Neural progenitor cell (in vitro differentiated cells): ENCODE data around the gene FAM8A1.

Experiments
- EZH2 ChIP-seq: fragments of 200-600 bp; sonication (generic); IDR thresholded peaks from 2 replicates; pipeline ENCODE4 v1.6.1; 2017; ENCODE audit warnings: antibody characterized with exemption, mild to moderate bottlenecking, moderate library complexity
- EZH2phosphoT487 ChIP-seq: fragments of 200-600 bp; sonication (generic); IDR thresholded peaks from 2 replicates; pipeline ENCODE4 v1.6.1; 2017; ENCODE audit warnings: antibody characterized with exemption
- TF ChIP-seq, protein P1 (sequence below): fragments of 200-600 bp; sonication (generic); IDR thresholded peaks from 2 replicates; pipeline ENCODE4 v1.5.1; 2017; ENCODE audit warnings: antibody characterized with exemption, mild to moderate bottlenecking

DNA sequence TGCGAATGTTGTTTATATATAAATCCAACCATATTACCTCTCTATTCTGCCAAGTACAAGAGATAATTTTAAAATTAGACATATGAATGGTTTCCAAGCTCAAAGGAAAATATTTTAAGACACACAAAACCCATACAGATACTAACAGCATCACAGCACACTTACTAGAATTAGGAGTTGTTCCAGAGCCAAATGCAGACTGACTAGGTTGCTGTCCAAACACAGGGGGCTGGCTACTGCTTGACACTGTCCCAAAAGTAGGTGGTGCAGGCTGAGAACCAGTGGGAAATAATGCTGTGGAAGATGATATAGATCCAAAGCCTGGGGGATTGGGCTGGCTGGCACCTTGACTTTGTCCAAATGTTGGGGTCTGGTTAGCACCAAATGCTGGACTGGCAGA is 24.3 kb downstream of the FAM8A1 start:
- TF ChIP-seq, protein P1, sequence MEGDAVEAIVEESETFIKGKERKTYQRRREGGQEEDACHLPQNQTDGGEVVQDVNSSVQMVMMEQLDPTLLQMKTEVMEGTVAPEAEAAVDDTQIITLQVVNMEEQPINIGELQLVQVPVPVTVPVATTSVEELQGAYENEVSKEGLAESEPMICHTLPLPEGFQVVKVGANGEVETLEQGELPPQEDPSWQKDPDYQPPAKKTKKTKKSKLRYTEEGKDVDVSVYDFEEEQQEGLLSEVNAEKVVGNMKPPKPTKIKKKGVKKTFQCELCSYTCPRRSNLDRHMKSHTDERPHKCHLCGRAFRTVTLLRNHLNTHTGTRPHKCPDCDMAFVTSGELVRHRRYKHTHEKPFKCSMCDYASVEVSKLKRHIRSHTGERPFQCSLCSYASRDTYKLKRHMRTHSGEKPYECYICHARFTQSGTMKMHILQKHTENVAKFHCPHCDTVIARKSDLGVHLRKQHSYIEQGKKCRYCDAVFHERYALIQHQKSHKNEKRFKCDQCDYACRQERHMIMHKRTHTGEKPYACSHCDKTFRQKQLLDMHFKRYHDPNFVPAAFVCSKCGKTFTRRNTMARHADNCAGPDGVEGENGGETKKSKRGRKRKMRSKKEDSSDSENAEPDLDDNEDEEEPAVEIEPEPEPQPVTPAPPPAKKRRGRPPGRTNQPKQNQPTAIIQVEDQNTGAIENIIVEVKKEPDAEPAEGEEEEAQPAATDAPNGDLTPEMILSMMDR, result no peak
- TF ChIP-seq EZH2phosphoT487, result no peak
- TF ChIP-seq EZH2, result no peak
